Effector CD4-positive, alpha-beta T cell (primary cell): ENCODE measurements around the gene BIK.

ENCODE experiments used
- DNase-seq: peaks from one replicate; pipeline ENCODE4 v3.0.0-alpha.2; 2020

BIK gene

DNA sequence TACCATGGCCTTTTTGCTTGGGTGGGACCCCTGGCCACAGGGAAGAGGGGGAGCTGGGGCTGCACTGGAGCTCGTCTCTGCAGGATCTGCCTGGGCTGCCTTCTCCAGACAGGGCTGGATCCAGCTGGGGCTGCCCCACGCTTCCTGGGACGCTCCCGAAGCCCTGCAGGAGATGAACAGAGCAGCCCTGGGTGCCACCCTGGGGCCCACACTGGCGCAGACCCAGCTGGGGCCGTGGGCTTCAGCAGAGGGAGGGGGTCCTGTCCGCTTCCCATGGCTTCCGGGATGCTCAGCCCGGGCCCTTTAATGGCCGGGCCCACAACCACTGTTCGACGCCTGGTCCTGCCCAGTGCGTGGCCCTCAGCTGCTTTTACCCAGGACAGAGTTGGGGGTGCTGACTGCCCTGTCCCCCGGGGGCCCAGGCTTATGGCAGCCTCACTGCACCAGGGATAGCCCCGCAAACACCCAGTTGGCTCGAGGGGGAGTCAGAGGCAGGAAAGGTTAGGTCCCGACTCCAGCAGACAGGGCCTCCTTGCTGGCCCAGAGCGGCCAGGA, 52.8 kb downstream of the BIK start:
- DNase-seq: no peak

DNA sequence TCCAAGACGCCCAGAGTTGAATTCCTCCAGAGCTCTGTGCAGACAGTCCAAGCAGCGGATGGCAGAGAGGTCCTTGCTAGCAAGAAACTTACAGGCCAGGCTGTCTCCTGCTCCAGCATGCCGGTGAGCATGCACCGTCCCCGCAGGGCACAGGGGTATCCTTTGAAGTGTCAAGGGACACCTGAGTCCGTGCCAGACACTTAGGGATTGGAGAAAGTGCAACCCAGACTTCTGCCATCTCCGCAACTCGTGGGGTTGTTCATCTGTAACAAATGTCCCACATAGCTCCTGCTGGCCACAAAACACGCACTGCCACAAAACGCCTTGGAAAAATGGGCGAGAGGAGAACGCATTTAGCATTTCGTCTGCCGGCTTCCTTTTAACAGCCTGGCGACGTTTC, 54.1 kb downstream of the BIK start:
- DNase-seq: no peak

DNA sequence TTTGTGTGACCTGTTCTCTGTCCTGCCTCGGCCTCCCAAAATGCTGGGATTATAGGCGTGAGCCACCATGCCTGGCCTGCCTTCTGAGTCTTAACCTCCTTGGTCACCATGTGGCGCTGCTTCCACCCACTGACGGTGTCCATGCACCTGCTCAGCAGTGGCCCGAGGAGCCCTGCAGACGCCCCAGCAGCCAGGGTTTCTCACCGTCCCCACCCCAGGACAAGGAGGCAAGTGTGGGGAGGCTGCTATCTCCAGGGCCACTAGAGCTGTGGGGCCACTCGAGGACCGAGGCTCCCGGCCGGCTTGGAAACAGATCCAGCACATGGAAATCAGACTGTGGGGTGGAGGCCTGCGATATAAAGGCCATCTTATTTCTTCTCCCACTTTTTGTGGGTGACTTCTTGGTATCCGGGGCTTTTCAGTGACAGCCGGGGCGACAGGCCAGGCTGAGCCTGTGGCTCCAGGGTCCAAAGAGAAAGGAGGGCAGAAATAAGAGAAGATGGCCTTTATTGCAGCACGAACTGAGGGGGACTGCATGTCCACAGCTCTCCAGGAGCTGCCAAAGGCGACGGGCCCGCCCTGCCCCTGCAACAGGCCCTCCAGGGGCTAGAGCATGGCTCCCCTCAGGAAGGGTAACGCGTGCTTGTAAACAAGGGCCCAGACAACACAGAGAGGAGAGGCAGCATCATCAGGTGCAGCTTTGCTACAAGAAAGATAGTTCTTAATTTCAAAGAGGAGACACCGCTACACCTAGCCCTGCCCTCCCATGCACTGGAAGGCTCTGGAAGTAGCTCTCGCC, 55.8 kb downstream of the BIK start:
- no peak for DNase-seq

DNA sequence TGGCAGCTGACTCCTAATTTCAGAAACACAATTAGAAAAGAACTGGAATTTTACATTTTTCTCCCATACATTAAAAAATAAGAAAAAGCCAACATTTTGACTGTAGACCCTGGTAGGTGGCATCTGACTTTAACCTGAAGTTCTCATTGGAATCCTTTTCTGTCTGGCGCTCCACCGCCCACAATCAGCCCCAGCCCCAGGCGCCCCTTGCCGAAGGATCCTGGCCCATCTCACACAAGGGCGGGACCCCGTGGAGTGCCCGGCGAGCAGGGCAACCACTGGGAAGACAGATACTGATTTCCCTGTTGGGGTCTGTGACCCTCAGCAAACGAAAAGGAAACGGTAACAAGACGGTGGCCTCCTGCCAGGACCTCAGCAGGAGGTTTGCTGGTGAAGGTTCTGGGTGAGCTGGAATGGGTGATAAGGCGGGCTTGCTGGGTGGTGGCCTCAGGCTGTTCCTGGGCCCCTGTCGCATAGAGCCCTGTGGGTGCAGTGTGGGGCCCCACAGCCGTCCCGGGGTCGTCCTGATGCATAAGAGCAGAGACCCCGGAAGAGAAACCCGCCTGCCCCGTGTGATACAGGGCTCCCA, 56.5 kb downstream of the BIK start:
- no peak for DNase-seq

DNA sequence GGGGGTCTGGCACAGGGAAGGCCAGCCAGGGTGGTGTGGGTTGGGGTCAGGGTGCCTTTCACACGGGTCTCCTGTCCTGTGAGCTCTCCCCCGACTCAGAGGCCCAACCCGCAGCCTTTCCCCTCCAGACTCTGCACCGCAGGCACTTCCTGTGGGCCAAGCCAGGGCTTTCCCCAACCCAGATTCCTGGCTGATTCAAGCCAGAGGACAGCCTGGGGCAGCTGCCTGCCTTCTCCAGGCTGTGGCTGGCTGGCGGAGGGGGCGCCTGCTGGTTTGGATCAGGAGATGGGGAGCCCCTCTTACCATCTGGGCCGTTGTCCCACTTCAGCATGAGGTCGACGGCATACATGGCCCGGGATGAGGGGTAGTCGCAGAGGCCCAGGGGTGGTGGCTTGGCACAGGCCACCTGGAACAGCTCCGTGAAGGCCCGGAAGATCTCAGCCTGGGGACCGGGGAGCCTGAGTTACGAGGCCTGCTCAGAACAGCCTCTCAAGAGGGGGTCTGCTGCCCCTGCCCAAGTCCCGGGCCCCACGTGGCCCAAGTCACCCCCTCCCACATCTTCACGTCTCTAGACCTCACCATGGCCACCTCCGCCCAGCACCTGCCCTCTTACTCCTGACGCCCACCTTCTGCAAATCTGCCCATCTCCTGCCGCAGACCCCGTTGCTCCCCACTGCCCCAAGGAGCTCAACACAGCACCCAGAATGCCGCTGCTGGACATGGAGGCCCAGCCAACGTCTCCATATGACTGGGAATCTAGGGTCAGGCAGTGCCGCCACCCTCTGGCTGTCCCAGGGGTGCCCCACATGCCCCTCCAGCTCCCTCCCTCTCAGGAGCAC, 58.1 kb downstream of the BIK start:
- DNase-seq: no peak

DNA sequence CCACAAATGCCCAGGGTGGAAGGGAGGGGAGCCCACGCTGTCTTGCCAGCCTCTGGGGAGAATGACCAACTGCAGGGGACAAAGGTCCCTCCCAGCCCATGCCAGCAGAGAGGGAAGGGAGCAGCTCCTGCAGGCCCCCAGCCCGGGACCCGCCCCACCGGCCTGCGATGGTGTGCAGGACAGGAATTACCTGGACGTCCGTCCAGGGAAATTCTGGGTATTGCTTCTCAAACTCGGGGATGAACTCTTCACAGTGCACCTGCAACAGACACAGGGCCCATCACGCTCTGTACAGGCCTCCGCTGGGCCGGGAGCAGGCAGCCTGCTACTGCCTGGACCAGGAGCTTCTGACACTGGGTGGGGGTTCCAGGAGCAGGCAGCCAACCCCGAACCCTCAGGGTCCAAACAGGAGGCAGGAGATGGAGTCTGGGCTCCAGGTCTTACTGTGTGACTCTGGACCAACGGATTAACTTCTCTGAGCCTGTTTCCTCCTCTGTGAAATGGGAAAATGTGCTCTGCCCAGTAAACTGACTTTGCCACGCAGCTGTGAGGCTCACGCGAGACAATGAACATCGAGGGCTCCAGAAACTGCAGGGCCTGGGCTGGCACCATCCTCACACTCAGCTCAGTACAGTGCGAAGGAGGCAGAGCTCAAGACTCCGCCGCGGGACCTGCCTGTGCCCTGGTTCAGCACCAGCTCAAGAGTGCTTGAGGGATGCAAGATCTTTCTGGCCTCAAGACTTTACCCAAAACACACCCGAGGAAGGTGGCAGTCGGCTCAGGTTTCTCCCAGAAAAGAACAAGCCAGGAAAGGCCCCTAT, 59.0 kb downstream of the BIK start:
- no peak for DNase-seq

DNA sequence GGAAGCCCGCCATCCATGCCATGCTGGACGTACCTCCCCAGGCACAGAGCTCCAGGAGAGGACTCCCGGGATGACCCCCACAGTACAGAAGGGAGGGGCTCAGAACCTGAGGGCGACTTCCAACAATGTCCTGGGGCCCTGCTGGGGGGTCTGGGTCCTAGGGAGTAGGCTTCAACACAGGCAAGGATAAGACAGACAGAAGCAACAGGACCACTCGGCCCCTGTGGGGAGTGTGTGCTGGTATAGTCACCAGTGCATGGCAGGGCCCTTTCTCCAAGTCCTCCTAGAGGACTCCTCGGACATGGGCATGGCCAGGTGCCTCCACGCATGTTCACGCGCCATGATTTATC, 59.6 kb downstream of the BIK start:
- DNase-seq: no peak

DNA sequence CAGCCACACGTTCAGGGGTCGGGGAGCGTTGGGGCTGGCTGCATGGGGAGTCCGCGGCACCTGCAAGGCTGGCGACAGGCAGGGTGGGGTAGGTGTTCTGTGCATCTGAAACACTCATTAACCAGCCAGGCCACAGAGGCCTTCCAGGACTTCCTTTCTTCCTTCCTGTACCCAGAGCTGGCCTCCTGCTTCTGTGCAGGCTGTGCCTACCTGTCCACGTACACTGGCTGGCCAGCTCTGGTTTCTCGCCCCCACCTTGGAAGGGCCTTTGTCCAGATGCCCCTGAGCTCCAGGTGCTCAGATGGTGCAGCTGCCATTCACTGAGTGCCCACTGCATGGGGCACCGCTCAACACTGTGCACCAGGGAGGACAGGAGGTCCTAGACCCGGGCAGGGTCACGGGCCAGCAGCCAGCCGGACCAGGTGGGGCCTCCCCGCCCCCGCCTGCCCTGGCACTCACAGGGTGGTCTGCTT, 60.5 kb downstream of the BIK start:
- no peak for DNase-seq

DNA sequence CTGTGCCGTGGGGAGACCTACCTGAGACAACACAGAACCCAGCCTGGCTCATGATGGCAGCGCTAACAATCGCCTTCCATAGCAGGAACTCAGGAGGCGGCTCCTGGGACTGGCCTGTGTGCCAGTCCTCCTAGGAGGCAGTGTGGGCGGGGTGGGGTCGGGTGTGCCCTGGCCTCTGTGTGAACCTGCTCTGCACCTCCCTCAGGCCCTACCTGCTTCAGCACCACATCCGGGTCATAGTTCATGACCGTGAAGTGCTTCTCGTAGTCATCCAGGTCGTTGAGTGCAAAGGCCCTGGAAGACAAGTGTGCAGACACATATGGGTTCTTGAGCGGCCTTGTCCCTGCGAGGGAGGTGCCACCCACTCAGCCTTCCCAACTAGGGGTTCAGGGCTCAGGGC, 61.1 kb downstream of the BIK start:
- DNase-seq: no peak

DNA sequence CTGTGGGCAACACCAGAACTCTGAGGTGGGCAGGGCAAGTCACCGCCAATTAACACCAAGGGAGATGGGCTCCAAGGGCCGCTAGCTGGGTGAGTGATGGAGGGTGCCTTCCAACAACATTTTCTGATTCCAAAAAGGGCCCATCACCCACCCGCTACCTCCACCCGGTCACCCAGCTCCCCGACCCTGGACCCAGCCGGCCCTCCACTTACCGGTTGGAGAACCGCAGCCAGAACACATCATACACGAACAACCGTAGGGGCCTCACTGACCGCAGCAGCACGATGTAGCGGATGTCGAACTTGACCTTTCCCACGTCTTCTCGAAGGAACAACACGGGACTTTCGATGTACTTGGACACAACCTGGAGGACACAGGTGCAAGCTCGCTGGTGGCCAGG, 61.6 kb downstream of the BIK start:
- DNase-seq: no peak

DNA sequence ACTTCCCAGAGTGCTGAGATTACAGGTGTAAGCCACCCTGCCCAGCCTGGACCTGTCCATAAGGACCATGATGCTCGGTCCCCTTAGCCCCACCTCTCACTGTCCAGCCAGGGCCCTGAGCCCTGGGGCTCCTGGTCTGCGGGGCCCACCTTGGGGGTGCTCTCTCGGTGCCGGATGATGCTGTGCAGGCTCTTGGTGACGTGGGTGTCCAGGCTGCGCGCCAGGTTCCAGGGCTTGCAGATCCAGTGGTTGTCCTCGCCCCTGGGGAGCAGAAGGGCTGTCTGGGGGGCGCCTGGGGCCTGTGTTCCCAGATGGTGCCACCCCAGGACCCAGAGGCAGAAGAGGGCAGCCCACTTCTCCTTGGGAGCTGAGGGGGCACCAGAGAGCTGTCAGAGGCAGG, 63.0 kb downstream of the BIK start:
- DNase-seq: no peak

DNA sequence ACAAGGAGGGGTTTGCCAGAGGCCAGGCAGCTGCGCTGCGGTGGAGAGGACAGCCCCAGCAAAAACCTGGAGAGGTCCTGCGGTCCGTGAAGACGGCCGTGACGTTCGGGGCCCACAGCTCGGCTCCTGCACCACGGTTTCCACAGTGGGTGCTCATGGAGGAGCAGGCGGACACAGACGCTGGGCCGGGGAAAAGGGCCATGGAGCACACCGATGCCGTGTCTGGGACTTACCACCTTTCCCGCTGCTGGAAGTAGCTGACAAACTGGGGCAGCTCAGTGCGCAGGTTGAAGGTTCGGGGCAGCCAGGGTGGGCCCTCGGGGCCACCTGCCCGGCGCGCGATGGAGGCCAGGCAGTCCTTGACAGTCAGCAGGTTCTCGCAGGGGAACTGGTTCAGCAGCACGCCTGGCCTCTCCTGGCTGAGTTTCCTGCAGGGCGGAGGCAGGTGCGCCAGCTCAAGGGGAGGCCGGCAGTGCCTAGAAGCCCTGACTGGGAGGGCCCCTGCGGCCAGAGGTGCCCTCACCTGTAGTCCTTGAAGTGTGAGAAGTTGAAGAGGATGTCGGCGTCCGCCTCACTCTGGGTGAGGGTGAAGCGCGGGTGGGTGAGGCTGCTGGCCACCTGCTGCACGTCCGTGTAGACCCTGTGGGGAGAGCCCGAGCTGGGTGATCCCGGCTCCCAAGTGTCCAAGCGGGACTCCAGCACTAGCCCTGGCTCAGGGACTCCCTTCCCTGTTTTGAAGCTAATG, 63.6 kb downstream of the BIK start:
- no peak for DNase-seq

DNA sequence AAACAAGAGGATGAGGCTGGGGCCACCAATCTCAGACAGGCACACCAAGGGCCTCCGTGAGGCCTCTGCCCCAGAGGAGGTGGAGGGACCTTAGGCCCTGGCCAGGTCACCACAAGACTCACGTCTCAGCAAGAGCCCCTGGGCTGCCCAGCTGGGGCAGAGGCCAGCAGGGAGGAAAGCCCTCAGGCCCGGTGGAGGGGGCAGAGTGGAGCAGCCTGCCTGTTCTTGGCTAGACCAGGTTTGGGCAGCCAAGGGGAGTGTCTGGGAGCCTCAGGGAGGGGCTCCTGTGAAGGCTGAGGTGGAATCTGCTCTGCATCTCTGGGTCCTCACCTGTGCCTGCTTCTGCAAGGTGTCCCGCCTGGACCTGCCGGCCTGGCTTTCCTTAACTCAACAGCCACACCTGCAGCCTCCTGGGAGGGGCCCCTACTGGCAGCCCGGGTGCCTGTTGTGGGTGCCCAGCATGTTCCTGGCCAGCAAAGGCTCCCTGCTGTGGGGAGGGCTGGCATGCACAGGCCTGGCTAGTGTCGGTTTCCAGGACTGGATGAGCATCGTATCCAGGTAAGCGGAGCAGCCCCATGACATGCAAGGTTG, 64.5 kb downstream of the BIK start:
- DNase-seq: no peak

DNA sequence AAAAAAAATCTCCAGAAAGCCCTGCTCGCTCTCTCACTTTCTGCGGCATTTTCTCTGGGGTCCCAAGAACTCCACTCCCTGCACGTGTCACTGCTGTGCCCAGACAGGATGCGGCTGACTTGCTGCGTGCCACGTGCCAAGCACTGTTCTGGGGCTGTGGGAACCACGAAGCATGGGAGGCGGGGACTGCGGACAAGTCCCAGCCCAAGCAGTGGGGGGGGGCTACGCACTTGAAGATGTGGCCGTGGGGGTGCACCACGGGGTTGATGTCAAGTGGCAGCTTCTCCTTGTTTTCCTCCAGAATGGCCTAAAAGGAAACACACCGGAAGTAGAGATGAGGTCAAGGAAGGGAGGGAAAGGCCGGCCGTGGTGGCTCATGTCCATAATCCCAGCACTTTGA, 65.5 kb downstream of the BIK start:
- DNase-seq: no peak

DNA sequence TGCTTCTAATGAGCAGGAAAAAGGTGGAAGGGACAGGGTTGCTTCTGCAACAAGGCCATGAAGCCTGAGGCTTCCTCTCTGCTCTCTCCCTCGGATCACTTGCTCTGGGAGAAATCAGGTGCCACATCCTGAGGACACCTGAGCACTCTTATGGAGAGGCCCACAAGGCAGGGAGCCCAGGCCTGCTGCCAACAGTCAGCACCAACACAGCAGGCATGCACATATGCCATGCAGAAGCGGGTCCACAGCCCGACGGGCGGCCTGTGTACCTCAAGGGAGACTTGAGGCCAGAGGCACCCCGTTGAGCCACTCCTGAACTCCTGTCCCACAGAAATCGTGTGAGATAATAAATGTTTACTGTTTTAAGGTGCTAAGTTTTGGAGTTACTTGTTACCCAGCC, 66.9 kb downstream of the BIK start:
- no peak for DNase-seq
